ENCODE data around the gene CLIP1.
"Not testable (repeated sequence)": the region's sequence is repeated elsewhere in the genome, so short reads cannot be mapped to it uniquely, and the experiment has no call there.

Gene CLIP1

DNA sequence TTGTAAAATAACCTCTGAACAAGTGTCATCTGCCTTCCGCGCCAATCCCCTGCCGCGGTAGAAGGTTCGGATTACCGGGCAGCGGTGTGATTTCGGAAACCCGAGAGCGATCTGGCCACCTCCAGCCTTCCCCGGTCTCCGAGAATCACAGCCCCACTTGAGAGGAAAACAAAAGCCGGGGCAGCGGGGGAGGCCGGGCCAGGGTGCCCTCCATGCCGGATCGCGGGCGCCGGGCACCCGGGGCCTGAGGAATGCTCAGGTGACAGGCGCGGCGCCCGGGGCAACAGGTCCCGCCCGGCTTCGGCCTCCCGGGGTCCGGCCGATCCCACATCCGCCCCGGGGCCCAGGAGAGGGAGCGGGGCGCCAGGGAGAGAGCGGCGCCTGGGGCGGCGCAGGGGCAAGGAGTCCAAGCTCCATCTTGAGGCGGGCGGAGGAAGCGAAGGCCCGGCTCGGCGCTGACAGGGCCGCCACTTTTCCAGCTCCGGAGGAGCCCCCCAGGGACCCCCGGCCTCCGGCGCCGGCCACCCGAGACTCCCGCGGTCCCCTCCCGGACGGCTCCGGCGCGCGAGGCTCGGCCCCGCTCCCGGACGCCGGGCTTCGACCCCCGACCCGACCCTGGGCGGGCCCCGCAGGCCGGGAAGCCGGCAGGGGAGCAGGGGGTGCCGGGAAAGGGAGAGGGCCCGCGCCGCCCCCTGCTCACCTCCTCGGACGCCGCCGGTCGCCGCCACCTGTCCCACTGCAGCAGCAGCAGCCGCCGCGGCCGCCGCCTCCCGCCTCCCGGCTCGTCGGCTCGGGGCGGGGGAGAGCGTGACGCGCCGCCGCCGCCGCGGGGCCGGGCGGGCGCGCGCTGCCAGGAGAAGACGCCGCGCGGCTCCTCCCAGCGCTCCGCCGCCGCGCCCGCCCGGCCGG is at the start of gene CLIP1:
TSS of gene CLIP1 (minus strand) at position 849 of the 909 bp plus-strand sequence. CDS start 42,217 bp downstream, outside the sequence.
- peak; percentile 34 for DNase-seq (ENCODE audit: extremely low read depth in 1 of 2, low read depth in 1 of 2)

DNA sequence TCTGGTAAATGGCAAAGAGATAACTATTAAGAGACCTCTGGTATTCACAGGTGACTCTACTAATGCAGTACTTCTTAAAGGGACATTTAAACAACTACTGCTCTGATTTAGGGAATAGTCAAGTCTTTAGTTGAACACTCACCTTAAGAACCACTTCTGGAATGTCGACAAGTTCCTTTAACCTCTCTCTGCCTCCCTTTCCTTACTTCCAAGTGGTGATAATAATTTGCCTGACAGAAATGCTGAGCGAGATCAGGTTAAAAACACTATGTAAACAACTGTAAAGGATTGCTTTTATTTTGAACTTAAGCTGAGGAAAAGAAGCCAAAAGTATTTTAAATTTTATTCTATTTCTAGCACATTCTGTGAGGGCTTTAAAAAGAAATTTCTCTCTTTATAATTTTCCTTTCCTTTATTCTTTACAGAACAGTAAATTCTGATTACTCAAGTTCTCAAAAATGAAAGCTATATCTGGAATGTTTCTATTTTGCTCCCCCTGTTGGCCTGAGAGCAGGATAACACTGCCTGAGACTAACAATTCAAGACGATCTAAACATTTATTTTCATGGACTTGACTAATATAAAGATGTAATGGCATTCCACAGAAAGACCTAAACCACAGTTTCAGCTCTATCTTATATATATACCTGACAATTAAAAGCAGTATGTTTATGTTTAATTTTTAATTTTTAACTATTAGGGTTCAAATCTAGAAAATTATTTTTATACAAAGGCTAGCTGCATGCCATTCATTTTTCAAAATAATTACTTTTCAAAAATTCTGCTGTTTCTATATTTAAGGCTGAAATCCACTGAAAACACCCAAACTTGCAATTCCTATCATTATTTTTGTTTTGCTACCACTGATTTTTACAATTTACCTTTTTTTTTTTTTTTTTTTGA is 49.1 kb upstream of the CLIP1 start:
- DNase-seq (ENCODE audit: extremely low read depth in 1 of 2, low read depth in 1 of 2) = no peak

DNA sequence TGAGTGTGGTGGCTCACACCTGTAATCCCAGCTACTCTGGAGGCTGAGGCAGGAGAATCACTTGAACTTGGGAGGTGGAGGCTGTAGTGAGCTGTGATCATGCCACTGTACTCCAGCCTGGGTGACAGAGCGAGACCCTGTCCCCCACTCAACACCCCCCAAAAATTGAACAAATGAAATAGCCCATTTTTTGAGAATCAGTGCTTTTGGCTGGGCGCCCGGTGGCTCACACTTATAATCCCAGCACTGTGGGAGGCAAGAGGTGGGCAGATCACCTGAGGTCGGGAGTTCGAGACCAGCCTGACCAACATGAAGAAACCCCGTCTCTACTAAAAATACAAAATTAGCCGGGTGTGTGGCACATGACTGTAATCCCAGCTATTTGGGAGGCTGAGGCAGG is 48.1 kb upstream of the CLIP1 start:
- not testable (repeated sequence) for DNase-seq (ENCODE audit: extremely low read depth in 1 of 2, low read depth in 1 of 2)

DNA sequence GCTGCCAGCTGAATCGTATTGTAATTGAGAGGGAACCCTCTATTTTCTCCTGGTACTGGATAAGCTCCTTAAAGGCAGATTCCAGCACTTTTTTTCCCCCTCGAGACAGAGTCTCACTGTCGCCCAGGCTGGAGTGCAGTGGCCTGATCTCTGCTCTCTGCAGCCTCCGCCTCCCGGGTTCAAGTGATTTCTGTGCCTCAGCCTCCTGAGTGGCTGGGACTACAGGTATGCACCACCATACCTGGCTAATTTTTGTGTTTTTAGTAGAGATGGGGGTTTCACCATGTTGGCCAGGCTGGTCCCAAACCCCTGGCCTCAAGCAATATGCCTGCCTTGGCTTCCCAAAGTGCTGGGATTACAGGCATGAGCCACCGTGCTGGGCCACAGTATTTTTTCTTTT is 47.4 kb upstream of the CLIP1 start:
- DNase-seq (ENCODE audit: extremely low read depth in 1 of 2, low read depth in 1 of 2) = not testable (repeated sequence)

DNA sequence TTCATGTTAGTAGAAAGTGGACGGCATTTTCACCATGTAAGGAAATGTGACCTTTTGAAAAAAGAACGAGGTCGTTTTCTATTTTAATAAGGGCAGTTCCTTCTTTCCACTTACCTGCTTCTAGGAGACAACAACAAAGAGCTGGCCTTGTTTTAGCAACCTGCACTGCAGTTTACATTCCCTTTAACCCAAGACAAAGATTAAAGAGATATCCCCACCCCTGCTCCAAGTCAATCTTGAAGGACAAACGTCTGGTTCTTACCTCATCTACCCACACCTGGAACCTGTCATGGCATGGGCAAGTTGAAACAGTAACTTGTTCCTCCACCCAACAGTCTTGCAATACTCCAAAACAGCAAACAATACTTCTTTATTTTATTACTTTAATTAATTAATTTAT is 45.5 kb upstream of the CLIP1 start:
- no peak for DNase-seq (ENCODE audit: extremely low read depth in 1 of 2, low read depth in 1 of 2)

DNA sequence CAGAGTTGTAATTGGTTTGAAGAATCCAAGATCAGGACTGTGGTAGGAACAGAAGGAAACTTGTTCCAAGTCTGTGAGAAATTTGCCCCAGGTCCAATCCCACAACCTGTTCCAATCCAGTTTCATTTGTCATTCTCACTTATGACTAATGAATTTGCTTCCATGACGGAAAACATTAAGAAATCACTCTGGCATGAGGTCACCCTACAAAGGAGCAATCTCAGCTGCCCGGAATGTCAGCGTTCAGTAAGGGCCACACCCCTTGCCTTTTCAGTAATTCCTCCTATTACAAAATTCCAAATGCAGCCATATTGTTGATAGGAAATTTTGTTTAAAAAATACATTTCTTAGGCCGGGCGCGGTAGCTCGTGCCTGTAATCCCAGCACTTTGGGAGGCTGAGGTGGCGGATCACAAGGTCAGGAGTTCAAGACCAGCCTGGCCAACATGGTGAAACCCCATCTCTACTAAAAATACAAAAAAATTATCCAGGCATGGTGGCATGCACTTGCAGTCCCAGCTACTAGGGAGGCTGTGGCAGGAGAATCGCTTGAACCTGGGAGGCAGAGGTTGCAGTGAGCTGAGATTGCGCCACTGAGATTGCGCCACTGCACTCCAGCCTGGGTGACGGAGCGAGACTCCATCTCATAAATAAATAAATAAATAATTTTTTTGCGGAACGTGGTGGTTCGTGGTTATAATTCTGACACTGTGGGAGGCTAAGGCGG is 42.0 kb upstream of the CLIP1 start:
- not testable (repeated sequence) for DNase-seq (ENCODE audit: extremely low read depth in 1 of 2, low read depth in 1 of 2)

DNA sequence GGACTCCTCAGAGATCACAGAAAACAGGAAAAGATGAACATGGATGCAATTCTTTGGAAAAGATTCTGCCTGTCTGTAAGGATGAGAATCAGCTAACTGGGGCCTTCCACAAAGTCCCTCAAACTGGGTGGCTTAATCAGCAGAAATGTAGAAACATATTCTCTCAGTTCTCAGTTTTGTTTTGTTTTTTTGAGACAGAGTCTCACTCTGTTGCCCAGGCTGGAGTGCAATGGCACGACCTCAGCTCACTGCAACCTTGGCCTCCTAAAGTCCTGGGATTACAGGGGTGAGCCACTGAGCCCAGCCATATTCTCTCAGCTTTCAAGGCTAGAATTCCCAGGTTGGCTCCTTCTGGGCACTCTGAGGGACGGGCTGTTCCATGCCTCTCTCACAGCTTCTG is 38.2 kb upstream of the CLIP1 start:
- DNase-seq (ENCODE audit: extremely low read depth in 1 of 2, low read depth in 1 of 2) = no peak

DNA sequence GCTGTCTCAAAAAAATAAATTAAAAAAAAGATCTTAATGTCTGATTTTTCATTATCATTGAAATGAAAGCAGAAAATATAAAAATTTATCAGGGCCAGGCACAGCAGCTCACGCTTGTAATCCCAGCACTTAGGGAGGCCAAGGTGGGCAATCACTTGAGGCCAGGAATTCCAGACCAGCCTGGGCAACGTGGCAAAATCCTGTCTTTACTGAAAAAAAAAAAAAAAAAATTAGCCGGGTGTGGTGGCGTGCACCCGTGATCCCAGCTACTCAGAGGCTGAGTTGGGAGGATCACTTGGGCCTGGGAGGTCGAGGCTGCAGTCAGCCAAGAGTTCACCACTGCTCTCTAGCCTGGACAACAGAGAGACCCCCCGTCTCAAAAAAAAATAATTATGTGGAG is 37.6 kb upstream of the CLIP1 start:
- no peak for DNase-seq (ENCODE audit: extremely low read depth in 1 of 2, low read depth in 1 of 2)

DNA sequence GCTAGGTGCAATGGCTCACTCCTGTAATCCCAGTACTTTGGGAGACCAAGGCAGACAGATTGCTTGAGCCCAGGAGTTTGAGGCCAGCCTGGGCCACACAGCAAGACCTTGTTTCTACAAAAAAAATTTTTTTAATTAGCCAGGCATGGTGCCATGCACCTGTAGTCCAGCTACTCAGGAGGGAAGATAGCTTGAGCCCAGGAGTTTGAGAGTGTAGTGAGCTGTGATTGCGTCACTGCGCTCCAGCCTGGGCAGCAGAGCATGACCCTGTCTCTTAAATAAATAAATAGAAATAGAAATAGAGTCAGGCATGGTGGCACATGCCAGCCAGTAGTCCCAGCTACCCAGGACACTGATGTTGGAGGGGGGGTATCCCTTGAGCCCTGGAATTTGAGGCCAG is 36.7 kb upstream of the CLIP1 start:
- DNase-seq (ENCODE audit: extremely low read depth in 1 of 2, low read depth in 1 of 2) = no peak

DNA sequence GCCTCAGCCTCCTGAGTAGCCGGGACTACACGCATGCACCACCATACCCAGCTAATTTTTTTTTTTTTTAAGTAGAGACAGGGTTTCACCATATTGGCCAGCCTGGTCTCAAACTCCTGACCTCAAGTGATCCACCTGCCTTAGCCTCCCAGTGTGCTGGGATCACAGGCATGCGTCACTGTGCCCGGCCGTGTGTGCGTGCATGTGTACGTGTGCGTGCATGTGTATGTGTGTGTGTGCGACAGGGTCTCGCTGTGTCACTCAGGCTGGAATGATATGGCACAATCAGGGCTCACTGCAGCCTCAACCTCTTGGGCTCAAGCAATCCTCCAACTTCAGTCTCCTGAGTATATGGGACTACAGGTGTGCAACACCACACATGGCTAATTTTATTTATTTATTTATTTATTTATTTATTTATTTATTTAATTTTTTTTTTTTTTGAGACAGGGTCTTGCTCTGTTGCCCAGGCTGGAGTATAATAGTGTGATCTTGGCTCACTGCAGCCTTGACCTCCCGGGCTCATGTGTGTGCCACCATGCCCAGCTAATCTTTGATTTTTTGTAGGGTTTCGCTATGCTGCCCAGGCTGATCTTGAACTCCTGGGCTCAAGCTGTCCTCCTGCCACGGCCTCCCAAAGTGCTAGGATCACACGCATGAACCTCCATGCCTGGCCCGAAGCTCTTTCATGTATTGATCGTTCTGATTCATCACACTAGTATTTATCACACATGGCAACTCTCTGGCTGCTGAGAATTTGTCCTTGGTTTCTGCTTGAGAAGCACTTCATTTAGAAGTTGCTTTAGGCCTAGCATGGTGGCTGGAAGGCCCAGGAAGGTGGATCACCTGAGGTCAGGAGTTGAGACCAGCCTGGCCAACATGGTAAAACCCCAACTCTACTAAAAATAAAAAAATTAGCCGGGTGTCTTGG is 35.9 kb upstream of the CLIP1 start:
- no peak for DNase-seq (ENCODE audit: extremely low read depth in 1 of 2, low read depth in 1 of 2)

DNA sequence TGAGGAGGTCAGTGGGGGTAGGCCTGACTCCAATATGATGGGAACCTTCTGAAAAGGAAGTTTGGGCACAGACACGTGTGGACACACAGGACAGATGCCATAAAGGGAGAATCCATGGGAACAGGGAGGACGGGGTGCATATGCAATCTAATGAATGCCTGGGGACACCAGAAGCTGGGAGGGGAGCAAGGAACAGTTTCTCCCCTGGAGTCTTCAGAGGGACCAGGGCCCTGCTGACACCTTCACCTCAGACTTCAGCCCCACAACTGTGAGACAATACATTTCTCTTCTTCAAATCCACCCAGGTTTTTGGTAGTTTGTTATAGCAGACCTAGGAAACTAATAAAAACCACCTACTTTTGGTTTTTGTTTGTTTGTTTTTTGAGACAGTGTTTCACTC is 35.2 kb upstream of the CLIP1 start:
- DNase-seq (ENCODE audit: extremely low read depth in 1 of 2, low read depth in 1 of 2) = no peak

DNA sequence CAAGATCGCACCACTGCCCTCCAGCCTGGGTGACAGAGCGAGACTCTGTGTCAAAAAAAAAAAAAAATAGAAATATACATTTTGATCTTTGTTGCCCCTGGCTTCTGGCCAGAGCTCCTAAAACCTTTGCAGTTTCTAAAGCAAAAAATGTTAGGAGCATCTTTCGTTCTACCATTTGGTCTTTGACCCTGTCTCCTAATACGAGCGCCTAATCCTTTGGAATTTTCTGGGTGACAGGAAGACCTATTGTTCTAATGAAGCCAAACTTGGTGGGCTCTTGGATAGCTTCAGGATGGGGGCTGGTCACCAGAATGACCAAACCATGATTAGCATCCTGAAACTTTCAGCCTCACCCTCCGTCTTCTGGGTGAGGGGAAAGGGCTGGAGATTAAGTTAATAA is 32.3 kb upstream of the CLIP1 start:
- no peak for DNase-seq (ENCODE audit: extremely low read depth in 1 of 2, low read depth in 1 of 2)

DNA sequence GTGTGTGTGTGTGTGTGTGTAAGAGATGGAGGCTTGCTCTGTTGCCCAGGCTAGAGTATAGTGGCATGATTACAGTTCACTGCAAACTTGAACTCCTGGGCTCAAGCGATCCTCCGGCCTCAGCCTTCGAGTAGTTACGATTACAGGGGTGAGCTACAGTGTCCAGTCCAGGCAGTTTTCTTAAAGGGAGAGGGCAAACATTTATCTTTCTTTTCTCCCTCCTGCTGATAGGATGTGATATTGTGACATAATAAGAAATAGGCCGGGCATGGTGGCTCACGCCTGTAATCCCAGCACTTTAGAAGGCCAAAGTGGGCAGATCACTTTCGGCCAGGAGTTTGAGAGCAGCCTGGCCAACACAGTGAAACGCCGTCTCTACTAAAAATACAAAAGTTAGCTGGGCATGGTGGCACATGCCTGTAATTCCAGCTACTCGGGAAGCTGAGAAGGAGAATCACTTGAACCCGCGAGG is 31.8 kb upstream of the CLIP1 start:
- no peak for DNase-seq (ENCODE audit: extremely low read depth in 1 of 2, low read depth in 1 of 2)

DNA sequence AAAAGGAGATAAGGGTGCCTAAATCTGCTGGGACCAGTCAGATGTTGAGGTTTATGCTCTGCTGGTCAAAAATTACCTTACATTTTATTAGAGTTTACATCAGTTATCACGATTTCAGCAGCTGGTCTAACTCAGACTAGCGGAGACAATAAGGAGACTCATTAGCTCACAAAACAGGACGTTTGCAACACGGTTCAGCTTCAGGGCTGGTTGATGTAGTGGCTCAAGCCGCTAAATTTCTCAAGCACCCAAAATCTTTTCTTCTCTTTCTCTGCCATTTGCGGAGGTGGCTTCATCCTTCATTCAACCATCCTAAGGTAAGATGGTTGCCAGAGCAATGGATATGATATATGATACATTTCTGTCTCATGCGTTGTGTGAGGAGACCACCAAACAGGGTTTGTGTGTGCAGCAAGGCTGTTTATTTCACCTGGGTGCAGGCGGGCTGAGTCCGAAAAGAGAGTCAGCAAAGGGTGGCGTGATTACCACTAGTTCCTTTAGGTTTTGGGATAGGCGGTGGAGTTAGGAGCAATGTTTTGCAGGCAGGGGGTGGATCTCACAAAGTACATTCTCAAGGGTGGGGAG is 30.3 kb upstream of the CLIP1 start:
- no peak for DNase-seq (ENCODE audit: extremely low read depth in 1 of 2, low read depth in 1 of 2)

DNA sequence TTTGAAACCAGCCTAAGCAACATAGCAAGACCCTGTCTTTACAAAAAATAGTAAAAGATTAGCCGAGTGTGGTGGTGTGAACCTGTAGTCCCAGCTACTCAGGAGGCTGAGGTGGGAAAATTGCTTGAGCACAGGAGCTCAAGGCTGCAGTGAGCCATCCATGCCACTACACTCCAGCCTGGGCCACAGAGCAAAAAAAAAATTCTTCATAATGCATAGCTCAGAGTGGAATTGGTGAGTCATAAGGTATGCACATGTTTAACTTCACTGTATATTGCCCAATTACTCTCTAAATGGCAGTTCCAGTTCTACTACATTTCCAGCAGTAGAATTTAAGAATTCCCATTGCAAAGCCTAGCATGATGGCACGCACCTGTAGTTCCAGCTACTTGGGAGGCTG is 26.8 kb upstream of the CLIP1 start:
- DNase-seq (ENCODE audit: extremely low read depth in 1 of 2, low read depth in 1 of 2) = no peak

DNA sequence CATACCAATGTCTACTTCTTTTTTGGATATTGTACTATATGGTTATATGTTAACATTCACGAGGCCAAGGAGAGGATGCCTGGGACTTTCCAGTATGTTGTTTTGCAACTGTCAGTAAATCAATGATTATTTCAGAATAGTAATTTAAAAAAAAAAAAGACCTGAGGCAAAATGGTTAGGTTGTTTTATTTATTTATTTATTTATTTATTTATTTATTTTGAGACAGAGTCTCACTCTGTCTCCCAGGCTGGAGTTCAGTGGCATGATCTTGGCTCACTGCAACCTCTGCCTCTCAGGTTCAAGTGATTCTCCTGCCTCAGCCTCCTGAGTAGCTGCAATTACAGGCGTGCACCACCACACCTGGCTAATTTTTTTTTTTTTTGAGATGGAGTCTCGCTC is 25.4 kb upstream of the CLIP1 start:
- DNase-seq (ENCODE audit: extremely low read depth in 1 of 2, low read depth in 1 of 2) = not testable (repeated sequence)

DNA sequence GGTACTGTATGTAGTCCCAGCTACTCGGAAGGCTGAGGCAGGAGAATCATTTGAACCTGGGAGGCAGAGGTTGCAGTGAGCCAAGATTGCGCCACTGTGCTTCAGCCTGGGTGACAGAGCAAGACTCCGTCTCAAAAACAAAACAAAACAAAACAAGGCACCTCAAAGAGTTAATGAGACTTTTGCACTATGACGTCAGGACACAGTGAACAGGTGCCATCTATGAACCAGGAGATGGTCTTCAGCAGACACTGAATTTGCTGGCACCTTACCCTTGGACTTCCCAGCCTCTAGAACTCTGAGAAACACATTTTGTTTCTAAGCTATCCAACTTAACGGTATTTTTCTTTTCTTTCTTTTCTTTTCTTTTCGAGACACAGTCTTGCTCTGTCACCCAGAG is 23.9 kb upstream of the CLIP1 start:
- not testable (repeated sequence) for DNase-seq (ENCODE audit: extremely low read depth in 1 of 2, low read depth in 1 of 2)

DNA sequence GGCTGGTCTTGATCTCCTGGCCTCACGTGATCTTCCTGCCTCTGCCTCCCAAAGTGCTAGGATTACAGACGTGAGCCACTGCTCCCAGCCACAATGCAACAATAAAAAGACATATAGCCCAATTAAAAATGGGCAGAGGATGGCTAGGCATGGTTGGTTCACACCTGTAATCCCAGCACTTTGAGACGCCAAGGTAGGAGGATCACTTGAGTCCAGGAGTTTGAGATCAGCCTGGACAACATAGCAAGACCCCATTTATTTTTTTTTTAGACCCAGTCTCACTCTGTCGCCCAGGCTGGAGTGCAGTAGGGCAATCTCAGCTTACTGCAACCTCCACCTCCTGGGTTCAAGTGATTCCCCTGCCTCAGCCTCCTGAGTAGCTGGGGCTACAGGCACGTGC is 21.6 kb upstream of the CLIP1 start:
- DNase-seq (ENCODE audit: extremely low read depth in 1 of 2, low read depth in 1 of 2) = not testable (repeated sequence)

DNA sequence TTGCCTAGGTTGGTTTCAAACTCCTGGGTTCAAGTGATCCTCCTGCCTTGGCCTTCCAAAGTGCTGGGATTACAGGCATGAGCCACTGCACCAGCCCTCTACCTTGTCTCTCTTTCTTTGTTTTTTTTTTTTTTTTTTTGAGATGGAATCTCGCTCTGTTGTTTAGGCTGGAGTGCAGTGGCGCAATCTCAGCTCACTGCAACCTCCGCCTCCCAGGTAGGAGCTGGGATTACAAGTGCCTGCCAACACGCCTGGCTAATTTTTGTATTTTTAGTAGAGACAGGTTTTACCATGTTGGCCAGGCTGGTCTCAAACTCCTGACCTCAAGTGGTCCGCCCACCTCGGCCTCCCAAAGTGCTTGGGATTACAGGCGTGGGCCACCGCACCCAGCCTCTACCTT is 16.4 kb upstream of the CLIP1 start:
- not testable (repeated sequence) for DNase-seq (ENCODE audit: extremely low read depth in 1 of 2, low read depth in 1 of 2)

Measured in stimulated activated CD8-positive, alpha-beta memory T cell treated with anti-CD3 and anti-CD28 coated beads, Interleukin-7, amount 100 ng/mL, for 48 hours (primary cell).